RPMI7951 (cell line): ENCODE data around the gene UCMA. TPM values are rescaled to one million over a fixed set of nuclear protein-coding genes. Genes with fewer than 3 reads are reported as not detected.
A peak's percentile ranks its signal among the peaks of the same experiment; 100 is the strongest.

ENCODE experiments used
- DNase-seq: peaks from one replicate; pipeline ENCODE4 v3.0.0-alpha.2; 2012; ENCODE audit warnings: low read depth
- total RNA-seq: library from RNA; depleted of rRNA; stranded (reverse); fragments of >200 nt; shearing (Covaris generic); gene quantifications from 2 replicates; pipeline ENCODE4 v1.2.3, GENCODE V29; 2014

UCMA gene
- total RNA-seq, 1 experiment from 2014 or later: not detected

GRCh38 chr10:13233358-13233757, 816 bp downstream of the UCMA start:
- no peak for DNase-seq

- DNase-seq: no peak
Measured at GRCh38 chr10:13231808-13232207, 2.4 kb downstream of the UCMA start.

- no peak for DNase-seq
Measured at GRCh38 chr10:13231190-13231589, 3.0 kb downstream of the UCMA start.

- no peak for DNase-seq
Measured at GRCh38 chr10:13227031-13227430, 7.1 kb downstream of the UCMA start.

- no peak for DNase-seq
Measured at GRCh38 chr10:13225601-13226000, 8.6 kb downstream of the UCMA start.

GRCh38 chr10:13224210-13224995, 9.8 kb downstream of the UCMA start:
- peak; percentile 10 for DNase-seq

- no peak for DNase-seq
Measured at GRCh38 chr10:13223241-13223640, 10.9 kb downstream of the UCMA start.

GRCh38 chr10:13222566-13222965, 11.6 kb downstream of the UCMA start:
- DNase-seq: no peak

- DNase-seq: no peak
Measured at GRCh38 chr10:13222151-13222550, 12.0 kb downstream of the UCMA start.

GRCh38 chr10:13221572-13221971, 12.6 kb downstream of the UCMA start:
- no peak for DNase-seq

- DNase-seq: peak; percentile 53
Measured at GRCh38 chr10:13219685-13220670, 14.2 kb downstream of the UCMA start.

- no peak for DNase-seq
Measured at GRCh38 chr10:13218878-13219277, 15.3 kb downstream of the UCMA start.

- no peak for DNase-seq
Measured at GRCh38 chr10:13213163-13213562, 21.0 kb downstream of the UCMA start.

- peak; percentile 29 for DNase-seq
Measured at GRCh38 chr10:13206546-13207443, 27.4 kb downstream of the UCMA start.

GRCh38 chr10:13206091-13206490, 28.1 kb downstream of the UCMA start:
- DNase-seq: no peak

GRCh38 chr10:13201132-13201531, 33.0 kb downstream of the UCMA start:
- DNase-seq: no peak

- DNase-seq: peak; percentile 2
Measured at GRCh38 chr10:13195016-13195415, 39.2 kb downstream of the UCMA start.

- no peak for DNase-seq
Measured at GRCh38 chr10:13193637-13194036, 40.5 kb downstream of the UCMA start.

- no peak for DNase-seq
Measured at GRCh38 chr10:13191362-13191761, 42.8 kb downstream of the UCMA start.

- DNase-seq: no peak
Measured at GRCh38 chr10:13190816-13191215, 43.4 kb downstream of the UCMA start.

GRCh38 chr10:13189961-13190360, 44.2 kb downstream of the UCMA start:
- no peak for DNase-seq

GRCh38 chr10:13188593-13188992, 45.6 kb downstream of the UCMA start:
- DNase-seq: no peak
